HG03442 (cell line): ENCODE data around the gene TMEM147.
"Not testable (repeated sequence)": the region's sequence is repeated elsewhere in the genome, so short reads cannot be mapped to it uniquely, and the experiment has no call there.

ENCODE experiments used
- ATAC-seq: cut with Tn5 transposase; IDR thresholded peaks from one replicate; pipeline ENCODE4 v1.9.1; 2021; ENCODE audit warnings: mild to moderate bottlenecking, moderate library complexity; ENCODE audit not compliant: unreplicated experiment

The TMEM147 gene

GRCh38 chr19:35560677-35561076 lies 15.3 kb downstream of the TMEM147 start:
- ATAC-seq, result no peak

- ATAC-seq, result no peak
Observed at GRCh38 chr19:35561436-35561835, 16.0 kb downstream of the TMEM147 start.

- no peak for ATAC-seq
Observed at GRCh38 chr19:35562336-35562735, 16.9 kb downstream of the TMEM147 start.

- no peak for ATAC-seq
Observed at GRCh38 chr19:35562776-35563175, 17.4 kb downstream of the TMEM147 start.

- ATAC-seq, result no peak
Observed at GRCh38 chr19:35563207-35563829, 17.9 kb downstream of the TMEM147 start, which contains the start of gene ATP4A. Gene ATP4A (minus strand): TSS chr19:35563658. CDS start chr19:35563629, 29 bp downstream.

- no peak for ATAC-seq
Observed at GRCh38 chr19:35565016-35565856, 19.8 kb downstream of the TMEM147 start.

- ATAC-seq, result no peak
Observed at GRCh38 chr19:35566738-35567137, 21.3 kb downstream of the TMEM147 start.

- ATAC-seq, result no peak
Observed at GRCh38 chr19:35569281-35569781, 23.9 kb downstream of the TMEM147 start.

GRCh38 chr19:35571406-35571965 lies 26.1 kb downstream of the TMEM147 start:
- ATAC-seq, result no peak

- no peak for ATAC-seq
Observed at GRCh38 chr19:35577918-35578317, 32.5 kb downstream of the TMEM147 start.

- no peak for ATAC-seq
Observed at GRCh38 chr19:35578707-35579106, 33.3 kb downstream of the TMEM147 start.

- no peak for ATAC-seq
Observed at GRCh38 chr19:35582760-35583159, 37.3 kb downstream of the TMEM147 start.

GRCh38 chr19:35585848-35586247 lies 40.4 kb downstream of the TMEM147 start, which contains the start of gene PMIS2:
Gene PMIS2 (plus strand): TSS chr19:35586173. CDS start chr19:35586260, 87 bp downstream.
- ATAC-seq, result no peak

GRCh38 chr19:35587321-35587720 lies 41.9 kb downstream of the TMEM147 start:
- no peak for ATAC-seq

GRCh38 chr19:35590875-35591274 lies 45.4 kb downstream of the TMEM147 start:
- ATAC-seq, result no peak

GRCh38 chr19:35592226-35592625 lies 46.8 kb downstream of the TMEM147 start:
- no peak for ATAC-seq

- ATAC-seq, result not testable (repeated sequence)
Observed at GRCh38 chr19:35595026-35595425, 49.6 kb downstream of the TMEM147 start.

GRCh38 chr19:35595928-35596327 lies 50.5 kb downstream of the TMEM147 start:
- ATAC-seq, result no peak

- ATAC-seq, result peak; percentile 61
Observed at GRCh38 chr19:35596366-35596999, 51.1 kb downstream of the TMEM147 start.
